Osteoblast (primary cell): ENCODE results near the gene PAPOLG. TPM values are rescaled to one million over a fixed set of nuclear protein-coding genes. Genes with fewer than 3 reads are reported as not detected.

ENCODE experiments used
- DNase-seq: peaks from one replicate; pipeline ENCODE4 v3.0.0; 2011; ENCODE audit warnings: low spot score, mixed read lengths; ENCODE audit not compliant: insufficient read length; ENCODE audit errors: missing footprints
- H2AFZ ChIP-seq: 2 replicates; pipeline ENCODE4 v1.6.0; 2011; ENCODE audit warnings: mild to moderate bottlenecking, low read length
- H3K27ac ChIP-seq: 2 replicates; pipeline ENCODE4 v1.5.1; 2011; ENCODE audit warnings: mild to moderate bottlenecking, low read depth, low read length, moderate library complexity
- H3K27me3 ChIP-seq: 2 replicates; pipeline ENCODE4 v1.6.0; 2012; ENCODE audit warnings: mild to moderate bottlenecking, control low read depth, inconsistent platforms, low read length, moderate library complexity; ENCODE audit not compliant: insufficient read depth
- H3K36me3 ChIP-seq: 2 replicates; pipeline ENCODE4 v1.5.1; 2011; ENCODE audit warnings: mild to moderate bottlenecking, low read length, control low read depth, moderate library complexity; ENCODE audit not compliant: insufficient read depth
- H3K4me1 ChIP-seq: 2 replicates; pipeline ENCODE4 v1.5.1; 2011; ENCODE audit warnings: mild to moderate bottlenecking, low read length, control low read depth, moderate library complexity; ENCODE audit not compliant: insufficient read depth
- H3K4me2 ChIP-seq: 2 replicates; pipeline ENCODE4 v1.6.0; 2011; ENCODE audit warnings: mild to moderate bottlenecking, low read length; ENCODE audit not compliant: insufficient read depth
- H3K4me3 ChIP-seq: fragments of 200-600 bp; sonication (generic); 3 replicates; pipeline ENCODE4 v1.5.1; 2012; ENCODE audit warnings: mild to moderate bottlenecking, low read length, inconsistent platforms; ENCODE audit not compliant: insufficient read depth
- H3K79me2 ChIP-seq: 2 replicates; pipeline ENCODE4 v1.6.0; 2012; ENCODE audit warnings: mild to moderate bottlenecking, low read length, control low read depth, inconsistent platforms; ENCODE audit not compliant: insufficient read depth
- H3K9me3 ChIP-seq: 2 replicates; pipeline ENCODE4 v1.5.1; 2011; ENCODE audit warnings: low read depth, low read length, control low read depth
- H4K20me1 ChIP-seq: 2 replicates; pipeline ENCODE4 v1.6.0; 2012; ENCODE audit warnings: mild to moderate bottlenecking, low read length, control low read depth; ENCODE audit not compliant: insufficient read depth
- CTCF ChIP-seq: IDR thresholded peaks from 2 replicates; pipeline ENCODE4 v1.5.1; 2011; ENCODE audit warnings: mild to moderate bottlenecking, low read depth, low read length, moderate library complexity; ENCODE audit errors: extremely low read depth
- total RNA-seq: library from RNA; depleted of rRNA; stranded (reverse); fragments of >200 nt; gene quantifications from 2 replicates; pipeline ENCODE4 v1.2.3, GENCODE V29; 2012

PAPOLG gene
- total RNA-seq, 1 donor = 19.9 TPM

GRCh38 chr2:60779426-60779825 is 23.4 kb downstream of the PAPOLG start:
- Histone ChIP-seq H3K4me1 (peaks cover 3% of the 10 kb centered on the region), H3K4me3 (no peak overlapping the region), H3K27ac (no peak overlapping the region), H3K9me3 (no peaks in the 10 kb centered on the region), H3K4me2 (no peak overlapping the region), H3K36me3 (peaks cover 50% of the 10 kb centered on the region), H3K27me3 (no peaks in the 10 kb centered on the region), H3K79me2 (no peaks in the 10 kb centered on the region), H4K20me1 (no peaks in the 10 kb centered on the region), H2AFZ (no peak overlapping the region)
- no peak for DNase-seq
- TF ChIP-seq CTCF = no peak

- peaks cover 39% of the 10 kb centered on the region for H3K36me3 ChIP-seq
- H3K4me1 ChIP-seq = peaks cover 14% of the 10 kb centered on the region
- H3K4me3 ChIP-seq = no peak overlapping the region
- H4K20me1 ChIP-seq = no peaks in the 10 kb centered on the region
- H3K9me3 ChIP-seq = no peaks in the 10 kb centered on the region
- H3K79me2 ChIP-seq = no peaks in the 10 kb centered on the region
- H3K27ac ChIP-seq = no peak overlapping the region
- no peak overlapping the region for H3K4me2 ChIP-seq
- TF ChIP-seq CTCF = no peak
- no peak for DNase-seq
- H3K27me3 ChIP-seq = no peaks in the 10 kb centered on the region
- no peak overlapping the region for H2AFZ ChIP-seq
Observed at GRCh38 chr2:60780721-60781120, 24.7 kb downstream of the PAPOLG start.

- Histone ChIP-seq H3K9me3 (no peaks in the 10 kb centered on the region), H3K4me1 (no peaks in the 10 kb centered on the region), H2AFZ (no peak overlapping the region), H3K4me3 (no peak overlapping the region), H3K27me3 (no peaks in the 10 kb centered on the region), H3K4me2 (no peak overlapping the region), H3K27ac (no peak overlapping the region), H3K79me2 (no peaks in the 10 kb centered on the region), H3K36me3 (peaks cover 52% of the 10 kb centered on the region), H4K20me1 (no peaks in the 10 kb centered on the region)
- no peak for TF ChIP-seq CTCF
- DNase-seq = no peak
Observed at GRCh38 chr2:60793169-60793568, 37.1 kb downstream of the PAPOLG start.

GRCh38 chr2:60794271-60794863 is 38.3 kb downstream of the PAPOLG start:
- DNase-seq = peak; percentile 73
- no peak overlapping the region for H2AFZ ChIP-seq
- peaks cover 56% of the 10 kb centered on the region for H3K36me3 ChIP-seq
- H3K9me3 ChIP-seq = no peaks in the 10 kb centered on the region
- H3K79me2 ChIP-seq = no peaks in the 10 kb centered on the region
- H3K4me1 ChIP-seq = no peaks in the 10 kb centered on the region
- TF ChIP-seq CTCF = peak; percentile 55
- no peak overlapping the region for H3K27ac ChIP-seq
- H3K4me2 ChIP-seq = no peak overlapping the region
- H3K27me3 ChIP-seq = no peaks in the 10 kb centered on the region
- H4K20me1 ChIP-seq = no peaks in the 10 kb centered on the region
- H3K4me3 ChIP-seq = no peak overlapping the region
